Ascending aorta (tissue), 2 donors: Measurements from ENCODE around the gene PRICKLE2. TPM values are rescaled to one million over a fixed set of nuclear protein-coding genes. Genes with fewer than 3 reads are reported as not detected.

Source experiments
- DNase-seq, 2 donors: peaks; one replicate each; pipeline ENCODE4 v3.0.0-alpha.2; 2019; ENCODE audit warnings: low spot score in 2 of 2
- H3K27ac ChIP-seq, 2 donors: fragments of 200-600 bp; sonication (generic); one replicate each; pipeline ENCODE4 v1.5.1; 2016 to 2017; ENCODE audit warnings: mild to moderate bottlenecking in 1 of 2
- H3K27me3 ChIP-seq: fragments of 200-600 bp; sonication (generic); one replicate; pipeline ENCODE4 v1.5.1; 2017
- H3K36me3 ChIP-seq, 2 donors: fragments of 200-600 bp; sonication (generic); one replicate each; pipeline ENCODE4 v1.5.1; 2016
- H3K4me1 ChIP-seq, 2 donors: fragments of 200-600 bp; sonication (generic); one replicate each; pipeline ENCODE4 v1.5.1; 2016 to 2017; ENCODE audit warnings: mild to moderate bottlenecking in 1 of 2
- H3K4me3 ChIP-seq, 2 donors: fragments of 200-600 bp; sonication (generic); one replicate each; pipeline ENCODE4 v1.5.1; 2016 to 2017; ENCODE audit warnings: mild to moderate bottlenecking in 1 of 2
- H3K9me3 ChIP-seq, 2 donors: fragments of 200-600 bp; sonication (generic); one replicate each; pipeline ENCODE4 v1.5.1; 2016
- CTCF ChIP-seq, 3 experiments: fragments of 200-600 bp in 2 of 3; fragments of 450-650 bp in 1 of 3; sonication (generic) in 2 of 3; IDR thresholded peaks; one replicate each; pipeline ENCODE4 v1.5.1; 2016 to 2019; ENCODE audit warnings: antibody characterized with exemption in 3 of 3, mild to moderate bottlenecking in 1 of 3, moderate library complexity in 1 of 3
- intact Hi-C: fragments of 100-400 bp; cut with DNase I; formaldehyde crosslinking; loops from one replicate; pipeline ENCODE4 v1.15.1; 2023
- total RNA-seq: library from RNA; depleted of rRNA; stranded (reverse); fragments of >200 nt; gene quantifications from one replicate; pipeline ENCODE4 v1.1.0, GENCODE V29; 2016

The PRICKLE2 gene
- total RNA-seq, 1 donor from 2014 or later, result 24.7 TPM

- intact Hi-C loops, result no loop called here
- TF ChIP-seq CTCF (IDR thresholded peaks at IDR 0.05), result no peak
- Histone ChIP-seq H3K4me3 (no peak overlapping the region), H3K27ac (no peak overlapping the region), H3K9me3 (no peaks in the 10 kb centered on the region), H3K4me1 (no peaks in the 10 kb centered on the region), H3K27me3 (no peaks in the 10 kb centered on the region), H3K36me3 (no peaks in the 10 kb centered on the region)
- no peak for DNase-seq
Observed at GRCh38 chr3:64081235-64081630, 144.0 kb downstream of the PRICKLE2 start.

- intact Hi-C loops, result no loop called here
- Histone ChIP-seq H3K36me3 (no peaks in the 10 kb centered on the region), H3K27me3 (no peaks in the 10 kb centered on the region), H3K4me1 (no peaks in the 10 kb centered on the region), H3K27ac (no peak overlapping the region), H3K9me3 (no peaks in the 10 kb centered on the region), H3K4me3 (no peak overlapping the region)
- DNase-seq, result no peak
- no peak for TF ChIP-seq CTCF (IDR thresholded peaks at IDR 0.05)
Observed at GRCh38 chr3:64080616-64081234, 144.5 kb downstream of the PRICKLE2 start.

DNA sequence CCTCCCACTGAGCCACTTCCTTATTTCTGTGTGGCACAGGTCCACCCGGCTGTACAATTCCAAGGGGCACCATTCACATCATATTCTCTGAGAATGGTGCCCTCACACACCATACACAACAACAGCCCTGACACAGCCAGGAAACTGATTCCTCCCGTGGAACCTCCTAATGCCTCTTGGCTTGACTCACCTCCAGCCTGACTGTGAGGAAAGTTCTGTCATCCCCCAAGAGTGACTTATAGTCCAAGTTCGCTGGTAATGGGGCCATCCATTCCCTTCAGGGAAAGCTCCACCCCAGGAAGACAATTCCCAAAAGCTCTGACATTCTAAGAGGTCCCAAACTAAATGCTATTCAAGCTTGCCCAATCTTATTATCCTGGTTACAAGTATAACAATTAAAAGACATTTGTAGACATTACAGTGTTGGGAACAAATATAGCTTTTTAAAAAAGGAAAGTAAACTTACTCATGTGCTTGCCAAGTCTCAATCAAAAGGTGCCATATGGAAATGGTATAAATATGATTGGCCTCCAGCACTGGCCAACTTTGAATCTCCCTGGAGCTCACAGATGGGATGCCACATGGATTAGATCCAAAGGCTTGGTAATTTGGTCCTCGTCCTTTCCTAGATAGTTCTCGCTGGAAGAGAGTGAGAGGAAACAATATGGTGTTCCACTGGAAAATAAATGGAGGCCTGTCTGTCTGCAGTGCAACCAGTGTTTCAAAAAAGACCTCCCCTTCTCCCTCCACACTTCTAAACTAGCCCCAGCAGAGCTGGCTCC lies 145.7 kb downstream of the PRICKLE2 start:
- Histone ChIP-seq H3K4me3 (no peak overlapping the region), H3K36me3 (no peaks in the 10 kb centered on the region), H3K27ac (no peak overlapping the region), H3K27me3 (no peaks in the 10 kb centered on the region), H3K9me3 (no peaks in the 10 kb centered on the region), H3K4me1 (no peaks in the 10 kb centered on the region)
- intact Hi-C loops, result no loop called here
- DNase-seq, result no peak
- TF ChIP-seq CTCF (IDR thresholded peaks at IDR 0.05), result no peak

DNA sequence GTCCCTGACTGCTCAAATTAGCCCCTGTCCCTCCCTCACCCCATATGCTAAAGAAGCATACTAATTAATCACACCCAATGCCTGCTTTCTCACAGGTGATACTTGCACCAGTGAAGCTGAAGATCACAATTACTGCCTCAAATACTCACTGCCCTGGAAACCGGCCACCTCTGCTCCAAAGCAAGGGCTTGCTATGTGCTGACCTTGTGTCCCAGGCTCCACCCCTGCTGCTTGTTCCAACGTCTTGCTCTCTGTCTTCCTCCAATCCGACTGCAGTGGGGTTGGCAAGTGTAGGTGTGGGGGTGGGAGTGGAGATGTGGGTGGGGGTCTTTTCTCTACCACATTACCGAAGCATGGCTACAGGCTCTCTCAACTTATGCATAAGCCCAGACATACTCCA lies 146.3 kb downstream of the PRICKLE2 start:
- Histone ChIP-seq H3K9me3 (no peaks in the 10 kb centered on the region), H3K36me3 (no peaks in the 10 kb centered on the region), H3K27me3 (no peaks in the 10 kb centered on the region), H3K4me3 (no peak overlapping the region), H3K27ac (no peak overlapping the region), H3K4me1 (no peaks in the 10 kb centered on the region)
- intact Hi-C loops, result no loop called here
- no peak for TF ChIP-seq CTCF (IDR thresholded peaks at IDR 0.05)
- no peak for DNase-seq

GRCh38 chr3:64074895-64075679 lies 150.2 kb downstream of the PRICKLE2 start:
- Histone ChIP-seq H3K4me1 (no peaks in the 10 kb centered on the region), H3K27ac (no peak overlapping the region), H3K27me3 (no peaks in the 10 kb centered on the region), H3K9me3 (no peaks in the 10 kb centered on the region), H3K4me3 (no peak overlapping the region), H3K36me3 (no peaks in the 10 kb centered on the region)
- no peak for TF ChIP-seq CTCF (IDR thresholded peaks at IDR 0.05)
- no peak for DNase-seq
- intact Hi-C loops, result no loop called here
